ENCODE measurements around the gene TCF12.

Gene TCF12

DNA sequence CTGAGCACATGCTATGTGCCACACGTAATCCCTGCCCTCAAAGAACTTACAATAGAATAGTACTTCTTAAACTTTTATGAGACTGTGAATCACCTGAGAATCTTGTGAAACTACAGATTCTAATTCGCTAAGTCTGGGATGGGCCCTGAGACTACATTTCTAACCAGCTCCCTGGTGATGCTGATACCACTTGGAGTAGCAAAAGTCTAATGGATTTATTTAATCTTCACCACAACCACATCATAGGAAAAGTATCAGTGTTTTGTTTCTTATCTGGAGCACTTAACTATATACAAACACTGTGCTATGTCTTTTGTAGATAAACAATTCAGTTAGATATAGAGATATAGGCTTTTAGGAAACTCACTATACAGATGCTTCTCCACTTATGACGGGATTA, 23.8 kb upstream of the TCF12 start:
- H3K27me3 Mint-ChIP-seq, result no peaks in the 10 kb centered on the region
- no peak overlapping the region for H3K4me3 Mint-ChIP-seq
- H3K36me3 Mint-ChIP-seq, result no peaks in the 10 kb centered on the region
- peaks cover 5% of the 10 kb centered on the region for H3K9me3 Mint-ChIP-seq
- no peaks in the 10 kb centered on the region for H3K4me1 Mint-ChIP-seq
- no peak for ATAC-seq
- no peak overlapping the region for H3K27ac Mint-ChIP-seq

DNA sequence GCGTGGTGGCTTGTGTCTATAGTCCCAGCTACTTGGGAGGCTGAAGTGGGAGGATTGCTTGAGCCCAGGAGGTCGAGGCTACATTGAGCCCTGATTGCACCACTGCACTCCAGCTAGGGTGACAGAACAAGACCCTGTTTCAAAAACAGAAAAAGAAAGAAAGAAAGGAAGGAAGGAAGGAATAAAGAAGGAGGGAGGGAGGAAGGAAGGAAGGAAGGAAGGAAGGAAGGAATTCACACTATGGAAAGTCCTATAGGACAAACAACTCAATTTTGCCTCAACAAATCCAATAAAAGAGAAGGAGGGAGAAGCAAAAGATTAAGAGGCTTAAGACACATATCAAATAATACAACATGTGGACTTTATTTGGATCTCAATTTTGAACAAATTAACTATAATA, 16.5 kb upstream of the TCF12 start:
- Mint-ChIP-seq H3K36me3 (peaks cover 5% of the 10 kb centered on the region), H3K4me1 (peaks cover 4% of the 10 kb centered on the region), H3K27me3 (no peaks in the 10 kb centered on the region), H3K9me3 (peaks cover 5% of the 10 kb centered on the region), H3K27ac (no peak overlapping the region), H3K4me3 (no peak overlapping the region)
- no peak for ATAC-seq

DNA sequence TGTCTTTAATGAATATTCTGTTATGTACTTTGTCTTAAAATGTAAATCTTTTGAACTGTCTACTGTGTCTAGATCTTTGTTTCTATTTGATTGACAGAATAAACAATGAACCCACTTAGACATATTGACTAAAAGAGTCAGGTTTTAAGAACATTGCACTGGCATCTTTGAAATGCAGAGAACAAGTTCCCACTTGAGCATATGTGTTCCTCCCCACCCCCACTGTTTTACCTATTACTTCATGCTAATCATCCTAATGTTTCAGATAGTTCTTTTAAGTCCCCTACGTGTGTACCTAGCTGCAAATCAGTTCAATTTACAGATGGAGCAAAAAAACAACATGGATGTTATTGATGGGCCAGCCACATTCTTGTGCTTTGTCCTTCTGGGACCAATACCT, 11.7 kb upstream of the TCF12 start:
- peak overlapping the region; percentile 74 for H3K4me3 Mint-ChIP-seq
- peaks cover 14% of the 10 kb centered on the region for H3K4me1 Mint-ChIP-seq
- peaks cover 5% of the 10 kb centered on the region for H3K36me3 Mint-ChIP-seq
- ATAC-seq, result no peak
- no peaks in the 10 kb centered on the region for H3K9me3 Mint-ChIP-seq
- H3K27me3 Mint-ChIP-seq, result no peaks in the 10 kb centered on the region
- peak overlapping the region; percentile 72 for H3K27ac Mint-ChIP-seq

DNA sequence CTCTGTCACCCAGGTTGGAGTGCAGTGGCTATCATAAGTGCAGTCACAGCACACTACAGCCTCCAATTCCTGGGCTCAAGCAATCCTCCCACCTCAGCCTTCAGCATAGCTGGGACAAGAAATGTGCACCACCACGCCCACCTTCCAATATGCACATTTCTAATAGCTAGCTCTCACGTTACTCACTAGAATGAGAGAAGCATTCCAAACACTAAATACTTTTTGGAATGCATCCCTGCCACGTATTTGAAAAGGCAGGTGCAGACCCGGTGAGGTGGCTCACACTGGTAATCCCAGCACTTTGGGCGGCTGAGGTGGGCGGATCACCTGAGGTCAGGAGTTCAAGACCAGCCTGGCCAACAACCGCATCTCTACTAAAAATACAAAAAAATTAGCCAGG, 7.6 kb upstream of the TCF12 start:
- no peaks in the 10 kb centered on the region for H3K9me3 Mint-ChIP-seq
- H3K27ac Mint-ChIP-seq, result no peak overlapping the region
- ATAC-seq, result no peak
- H3K4me3 Mint-ChIP-seq, result no peak overlapping the region
- peaks cover 14% of the 10 kb centered on the region for H3K4me1 Mint-ChIP-seq
- H3K36me3 Mint-ChIP-seq, result no peaks in the 10 kb centered on the region
- no peaks in the 10 kb centered on the region for H3K27me3 Mint-ChIP-seq

DNA sequence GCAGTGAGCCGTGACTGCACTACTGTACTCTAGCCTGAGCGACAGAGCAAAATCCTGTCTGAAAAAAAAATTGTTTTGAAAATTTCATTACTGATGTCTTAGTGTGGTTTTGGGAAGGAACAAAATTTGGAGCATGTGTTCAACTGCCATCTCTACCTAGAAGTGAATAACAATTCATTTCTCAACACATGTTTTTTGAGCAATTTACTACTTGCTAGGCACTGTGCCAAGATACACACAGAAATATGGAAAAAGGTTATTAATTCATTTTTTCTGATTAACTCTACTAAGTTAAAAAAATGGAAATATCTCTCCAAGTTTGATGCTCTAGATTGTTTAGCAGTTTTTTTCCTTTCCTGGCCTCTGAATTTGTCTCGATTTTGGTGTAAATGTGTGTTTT, 5.2 kb upstream of the TCF12 start:
- peaks cover 15% of the 10 kb centered on the region for H3K4me1 Mint-ChIP-seq
- H3K27ac Mint-ChIP-seq, result no peak overlapping the region
- H3K27me3 Mint-ChIP-seq, result no peaks in the 10 kb centered on the region
- ATAC-seq, result no peak
- H3K4me3 Mint-ChIP-seq, result no peak overlapping the region
- no peaks in the 10 kb centered on the region for H3K9me3 Mint-ChIP-seq
- H3K36me3 Mint-ChIP-seq, result no peaks in the 10 kb centered on the region

DNA sequence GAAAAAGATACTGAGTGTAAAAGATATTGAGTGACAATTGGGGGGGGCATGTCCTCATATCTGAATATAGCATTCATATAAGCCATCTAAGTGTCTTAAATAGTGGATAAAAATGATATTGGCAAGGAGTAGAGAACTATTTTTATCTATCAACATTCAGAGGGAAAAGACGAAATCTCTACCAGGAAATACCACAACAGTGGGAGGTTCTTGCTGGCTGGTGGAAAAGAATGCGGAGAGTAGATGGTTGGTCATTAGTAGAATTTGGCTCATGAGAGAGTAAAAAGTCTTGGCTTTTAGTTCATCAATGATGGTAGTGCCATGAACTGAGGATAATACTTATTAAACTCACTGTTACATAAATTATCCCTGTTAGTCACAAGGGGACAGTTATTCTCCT, 4.8 kb upstream of the TCF12 start:
- Mint-ChIP-seq H3K9me3 (no peaks in the 10 kb centered on the region), H3K4me3 (no peak overlapping the region), H3K27ac (no peak overlapping the region), H3K27me3 (no peaks in the 10 kb centered on the region), H3K36me3 (no peaks in the 10 kb centered on the region), H3K4me1 (peaks cover 15% of the 10 kb centered on the region)
- no peak for ATAC-seq

DNA sequence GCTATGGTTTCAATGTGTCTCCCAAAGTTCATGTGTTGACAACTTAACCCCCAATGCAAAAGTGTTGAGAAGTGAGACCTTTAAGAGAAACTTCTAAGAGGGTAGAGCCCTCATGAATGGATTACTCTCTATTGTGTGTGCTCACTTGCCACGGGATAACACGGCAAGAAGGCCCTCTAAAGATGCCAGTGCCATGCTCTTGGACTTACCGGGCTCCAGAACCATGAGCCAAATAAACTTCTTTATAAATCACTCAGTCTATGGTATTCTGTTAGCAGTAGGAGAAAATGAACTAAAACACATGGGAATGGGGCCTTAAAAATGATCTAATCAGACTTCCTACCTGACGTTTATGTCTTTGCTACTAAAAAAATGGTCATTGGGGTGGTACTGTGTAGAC, 2.6 kb upstream of the TCF12 start:
- H3K36me3 Mint-ChIP-seq, result no peaks in the 10 kb centered on the region
- no peaks in the 10 kb centered on the region for H3K9me3 Mint-ChIP-seq
- no peak overlapping the region for H3K4me3 Mint-ChIP-seq
- ATAC-seq, result no peak
- peaks cover 24% of the 10 kb centered on the region for H3K4me1 Mint-ChIP-seq
- H3K27me3 Mint-ChIP-seq, result no peaks in the 10 kb centered on the region
- no peak overlapping the region for H3K27ac Mint-ChIP-seq

DNA sequence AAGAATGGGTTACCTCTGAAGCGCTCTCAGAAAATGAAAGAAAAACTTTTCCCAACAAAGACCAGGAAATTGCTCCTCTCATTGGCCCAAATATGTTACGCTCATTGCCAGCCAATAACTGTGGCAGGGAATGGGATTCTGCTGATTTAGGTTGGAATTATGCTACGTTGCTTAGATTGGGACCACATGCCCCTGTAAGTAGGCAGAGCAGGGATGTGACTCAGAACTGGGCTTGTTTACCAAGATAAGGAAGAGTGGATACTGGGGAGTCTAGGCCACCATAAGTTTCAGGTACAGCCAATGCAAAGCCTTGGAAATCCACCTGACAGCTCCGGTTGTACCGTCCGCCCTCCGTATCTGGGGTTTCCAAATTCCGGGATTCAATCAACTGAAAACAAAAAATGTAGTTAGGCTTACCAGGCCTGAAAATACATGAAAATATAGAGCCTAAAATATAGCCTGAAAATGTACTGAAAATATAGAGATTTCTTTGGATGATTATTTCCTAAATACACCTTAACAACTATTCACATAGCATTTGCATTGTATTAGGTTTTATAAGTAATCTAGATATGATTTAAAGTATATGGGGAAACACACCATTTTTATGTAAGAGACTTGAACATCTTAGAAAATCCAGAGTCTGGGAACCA, 1.5 kb upstream of the TCF12 start:
- Mint-ChIP-seq H3K27me3 (no peaks in the 10 kb centered on the region), H3K4me1 (peaks cover 24% of the 10 kb centered on the region), H3K27ac (peak overlapping the region; percentile 89)

DNA sequence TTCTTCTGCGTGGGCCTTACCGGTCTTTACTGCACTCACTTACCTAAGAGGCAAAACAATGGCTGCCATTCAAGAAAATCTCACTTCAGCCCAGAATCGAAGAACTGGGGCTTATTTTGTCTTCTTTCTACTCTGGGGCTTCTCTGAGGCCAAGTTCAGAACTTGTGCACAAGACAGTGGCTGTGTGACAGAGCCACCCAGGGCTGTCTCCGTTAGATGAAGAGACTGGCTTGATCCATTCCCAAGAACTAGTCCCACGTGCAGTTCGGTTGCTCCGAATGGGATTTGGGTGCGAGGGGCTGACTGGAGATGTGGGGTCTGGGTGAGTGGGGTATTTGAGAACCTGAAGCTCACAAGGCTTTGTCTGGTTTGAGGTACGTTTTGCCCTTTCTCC, 795 bp upstream of the TCF12 start:
- H3K27me3 Mint-ChIP-seq, result no peaks in the 10 kb centered on the region
- ATAC-seq, result no peak
- no peaks in the 10 kb centered on the region for H3K9me3 Mint-ChIP-seq
- peak overlapping the region; percentile 96 for H3K4me3 Mint-ChIP-seq
- peak overlapping the region; percentile 89 for H3K27ac Mint-ChIP-seq
- H3K36me3 Mint-ChIP-seq, result no peaks in the 10 kb centered on the region
- peaks cover 24% of the 10 kb centered on the region for H3K4me1 Mint-ChIP-seq

More for the DNA sequence above, 1.5 kb upstream of the TCF12 start:
- Mint-ChIP-seq H3K4me3 (peak overlapping the region; percentile 7), H3K36me3 (no peaks in the 10 kb centered on the region), H3K9me3 (no peaks in the 10 kb centered on the region)
- no peak for ATAC-seq

DNA sequence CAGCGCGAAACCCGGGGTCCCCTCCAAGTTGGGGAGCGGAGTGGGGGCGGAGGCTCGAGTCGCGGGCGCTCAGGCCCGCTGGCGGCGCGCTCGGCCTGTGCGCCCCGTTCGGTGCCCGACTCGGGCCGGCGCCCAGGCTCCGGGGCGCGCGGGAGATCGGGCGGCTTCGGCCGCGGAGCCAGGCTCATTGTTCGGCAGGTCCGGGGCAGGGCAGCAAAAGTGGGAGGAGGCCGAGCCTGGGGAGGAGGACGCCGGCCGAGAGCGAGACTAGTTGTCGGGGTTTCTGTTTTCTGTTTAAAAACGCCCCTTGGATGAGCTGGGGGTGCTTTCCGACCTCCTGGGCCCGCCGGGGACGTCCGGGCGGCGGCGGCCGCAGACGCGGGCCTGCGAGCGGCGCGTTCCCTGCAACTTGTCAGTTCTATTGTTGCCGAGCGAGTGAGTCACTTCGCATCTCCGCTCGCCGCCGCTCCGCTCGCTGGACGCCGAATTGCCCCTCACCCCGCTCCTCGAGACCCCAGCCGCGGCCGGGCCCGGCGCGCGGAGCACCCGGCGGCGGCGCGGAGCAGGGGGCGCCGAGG, 676 bp downstream of the TCF12 start:
- Mint-ChIP-seq H3K27ac (peak overlapping the region; percentile 89), H3K4me3 (peak overlapping the region; percentile 96), H3K27me3 (no peaks in the 10 kb centered on the region), H3K4me1 (peaks cover 37% of the 10 kb centered on the region), H3K36me3 (peaks cover 14% of the 10 kb centered on the region), H3K9me3 (no peaks in the 10 kb centered on the region)
- ATAC-seq, result peak; percentile 59

DNA sequence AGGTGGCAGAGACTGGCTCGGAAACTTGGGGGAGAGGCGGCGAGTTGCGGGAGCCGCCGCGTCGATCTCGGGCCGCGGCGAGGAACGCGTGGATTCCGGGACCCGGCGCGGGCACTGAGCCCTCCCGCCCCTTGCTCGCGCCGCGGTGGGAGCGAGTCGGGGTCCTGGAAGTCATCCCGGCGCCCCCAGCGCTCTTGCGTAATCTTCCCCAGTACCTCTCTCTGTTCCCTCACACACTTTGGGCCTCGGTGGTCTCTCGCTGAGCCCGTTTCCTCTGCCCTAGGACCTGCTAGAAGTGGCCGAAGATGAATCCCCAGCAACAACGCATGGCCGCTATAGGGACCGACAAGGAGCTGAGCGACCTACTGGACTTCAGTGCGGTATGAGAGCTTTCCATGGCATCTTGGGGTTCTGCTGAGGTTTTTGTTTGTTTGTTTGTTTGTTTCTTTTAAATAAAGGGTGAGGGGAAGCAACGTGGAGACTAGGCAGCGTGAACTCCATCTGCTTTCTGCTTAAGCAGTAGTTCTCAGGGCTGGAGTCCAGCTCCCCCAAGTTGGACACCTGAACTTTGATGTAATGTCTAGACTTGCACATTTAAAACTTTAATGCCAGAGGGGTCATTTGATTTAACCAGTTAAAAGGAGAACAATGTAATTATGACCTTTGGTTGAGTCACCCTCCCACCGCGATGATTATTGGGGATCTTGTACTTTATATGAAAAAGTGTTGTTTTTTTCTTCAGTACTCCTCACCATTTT, 1.3 kb downstream of the TCF12 start:
- Mint-ChIP-seq H3K27me3 (no peaks in the 10 kb centered on the region), H3K9me3 (no peaks in the 10 kb centered on the region), H3K4me1 (peaks cover 40% of the 10 kb centered on the region), H3K4me3 (peak overlapping the region; percentile 96), H3K27ac (peak overlapping the region; percentile 89), H3K36me3 (peaks cover 20% of the 10 kb centered on the region)
- ATAC-seq, result no peak

DNA sequence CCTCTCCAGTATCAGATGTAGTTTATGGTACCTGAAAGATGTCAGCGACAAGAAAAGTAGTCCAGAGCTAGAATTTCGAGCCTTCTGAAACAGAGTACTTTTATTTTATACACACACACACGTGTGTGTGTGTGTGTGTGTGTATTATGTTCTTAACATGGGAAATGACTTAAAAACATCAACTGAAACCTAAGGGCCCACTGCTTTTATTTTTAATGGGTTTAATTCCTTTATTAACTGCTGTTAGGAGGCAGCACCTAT, 1.9 kb downstream of the TCF12 start:
- no peaks in the 10 kb centered on the region for H3K9me3 Mint-ChIP-seq
- peaks cover 40% of the 10 kb centered on the region for H3K4me1 Mint-ChIP-seq
- peak overlapping the region; percentile 96 for H3K4me3 Mint-ChIP-seq
- peak overlapping the region; percentile 89 for H3K27ac Mint-ChIP-seq
- H3K36me3 Mint-ChIP-seq, result peaks cover 21% of the 10 kb centered on the region
- no peak for ATAC-seq
- no peaks in the 10 kb centered on the region for H3K27me3 Mint-ChIP-seq

DNA sequence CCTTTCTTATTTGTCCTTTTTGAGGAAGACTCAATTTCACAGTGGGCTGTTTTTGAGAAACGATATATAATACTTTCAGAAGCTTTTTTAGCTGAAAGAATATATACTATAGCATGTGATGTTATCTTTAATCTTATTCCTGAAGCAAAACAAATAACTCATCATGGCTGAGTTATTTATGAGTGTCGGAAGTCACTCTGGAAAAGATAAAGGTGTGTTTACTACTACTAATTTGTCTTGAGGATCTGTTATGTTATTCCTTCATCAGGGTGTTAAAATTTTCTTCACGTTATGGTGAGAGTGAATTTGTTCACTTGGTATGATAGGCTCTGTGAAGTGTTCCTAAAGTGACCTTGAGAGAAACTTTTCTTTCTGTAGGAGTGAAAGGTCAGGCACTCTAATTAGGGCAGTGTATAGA, 4.7 kb downstream of the TCF12 start:
- no peak for ATAC-seq
- no peaks in the 10 kb centered on the region for H3K27me3 Mint-ChIP-seq
- no peak overlapping the region for H3K27ac Mint-ChIP-seq
- peaks cover 39% of the 10 kb centered on the region for H3K36me3 Mint-ChIP-seq
- no peaks in the 10 kb centered on the region for H3K9me3 Mint-ChIP-seq
- peaks cover 45% of the 10 kb centered on the region for H3K4me1 Mint-ChIP-seq
- no peak overlapping the region for H3K4me3 Mint-ChIP-seq

DNA sequence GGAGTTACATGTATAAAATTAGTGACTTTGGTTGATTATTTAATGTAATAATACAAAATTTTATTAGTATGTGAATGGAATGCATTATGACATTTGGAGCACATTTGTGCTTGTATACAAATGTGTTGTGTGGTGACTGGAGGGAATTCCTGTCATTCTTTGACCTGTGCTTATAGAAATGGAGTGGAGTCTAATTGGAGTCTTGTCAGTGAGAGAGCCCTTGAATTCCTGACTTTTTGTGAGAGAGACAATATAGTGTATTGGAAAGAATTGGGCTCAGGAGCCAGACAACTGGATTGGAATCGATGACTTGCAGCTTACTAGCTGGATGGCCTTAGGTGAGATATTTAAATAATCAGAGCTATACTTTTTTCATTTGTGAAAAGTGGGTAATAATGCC, 9.4 kb downstream of the TCF12 start:
- ATAC-seq, result no peak
- no peaks in the 10 kb centered on the region for H3K27me3 Mint-ChIP-seq
- no peaks in the 10 kb centered on the region for H3K9me3 Mint-ChIP-seq
- no peak overlapping the region for H3K4me3 Mint-ChIP-seq
- H3K4me1 Mint-ChIP-seq, result peaks cover 69% of the 10 kb centered on the region
- peaks cover 52% of the 10 kb centered on the region for H3K36me3 Mint-ChIP-seq
- H3K27ac Mint-ChIP-seq, result no peak overlapping the region

DNA sequence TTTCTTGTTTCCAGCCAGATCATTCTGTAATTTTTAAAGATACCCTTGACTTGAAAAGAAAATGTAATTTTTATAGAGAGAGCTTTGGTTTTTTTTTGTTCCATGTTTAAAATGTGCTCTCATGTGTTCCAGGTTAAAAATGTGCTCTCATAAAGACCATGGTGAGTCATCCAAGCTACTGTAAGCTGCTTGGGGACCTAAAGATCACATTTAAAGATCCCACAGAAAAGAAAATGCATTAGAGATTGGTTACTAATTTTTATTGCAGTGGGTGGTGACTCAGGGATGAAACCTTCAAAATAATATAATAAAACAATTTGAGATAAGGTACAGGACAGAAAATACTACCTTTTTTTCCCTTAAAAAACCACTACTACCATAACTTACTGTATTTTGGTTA, 11.0 kb downstream of the TCF12 start:
- Mint-ChIP-seq H3K4me1 (peaks cover 65% of the 10 kb centered on the region), H3K27ac (no peak overlapping the region), H3K27me3 (no peaks in the 10 kb centered on the region), H3K36me3 (peaks cover 50% of the 10 kb centered on the region), H3K4me3 (no peak overlapping the region), H3K9me3 (no peaks in the 10 kb centered on the region)
- no peak for ATAC-seq

DNA sequence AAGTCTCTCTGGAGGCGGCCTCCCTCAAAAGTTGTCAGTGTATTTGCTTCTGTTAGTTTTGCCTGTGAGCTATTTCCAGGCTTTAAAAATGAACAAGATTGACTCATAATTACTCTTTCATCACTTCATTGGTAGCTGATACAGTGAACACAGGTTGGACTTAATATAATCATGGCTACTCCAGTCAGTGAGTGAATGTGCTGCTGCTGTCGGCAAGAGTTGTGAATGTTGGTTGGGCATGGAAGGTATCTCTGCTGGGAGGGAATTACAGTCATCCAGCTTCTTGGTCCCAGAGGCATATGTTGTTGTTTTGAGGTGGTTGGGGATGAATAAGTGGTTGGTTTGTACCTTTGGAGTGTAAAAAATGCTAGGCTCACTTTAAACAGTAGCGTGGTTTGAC, 11.5 kb downstream of the TCF12 start:
- H3K36me3 Mint-ChIP-seq, result peaks cover 51% of the 10 kb centered on the region
- no peak for ATAC-seq
- H3K9me3 Mint-ChIP-seq, result no peaks in the 10 kb centered on the region
- no peaks in the 10 kb centered on the region for H3K27me3 Mint-ChIP-seq
- H3K4me3 Mint-ChIP-seq, result no peak overlapping the region
- no peak overlapping the region for H3K27ac Mint-ChIP-seq
- H3K4me1 Mint-ChIP-seq, result peaks cover 71% of the 10 kb centered on the region

Data from stimulated activated memory B cell treated with anti-CD40 and anti-IgM and Interleukin-4, amounts not matched to agents 10 μg/mL and 1 μg/mL and 100 μg/mL, for 72 hours (primary cell).